SK-N-MC (cell line): ENCODE results near the gene LRRC74B.
"Not testable (repeated sequence)": the region's sequence is repeated elsewhere in the genome, so short reads cannot be mapped to it uniquely, and the experiment has no call there.

Experiments used
- DNase-seq: peaks from one replicate; pipeline ENCODE4 v3.0.0-alpha.2; 2011; ENCODE audit warnings: low read depth, low spot score
- H3K27ac ChIP-seq: fragments of 200-600 bp; sonication (generic); 2 replicates; pipeline ENCODE4 v1.5.1; 2016; ENCODE audit warnings: mixed run types
- H3K36me3 ChIP-seq: fragments of 200-600 bp; sonication (generic); 2 replicates; pipeline ENCODE4 v1.6.1; 2017; ENCODE audit warnings: antibody characterized with exemption, low read length, mixed read lengths; ENCODE audit not compliant: insufficient read depth
- H3K4me3 ChIP-seq: fragments of 200-600 bp; sonication (generic); 2 replicates; pipeline ENCODE4 v1.5.1; 2016
- H3K9ac ChIP-seq: fragments of 200-600 bp; sonication (generic); 2 replicates; pipeline ENCODE4 v1.8.0; 2017; ENCODE audit warnings: mixed run types, mixed read lengths; ENCODE audit not compliant: insufficient read length
- H3K9me3 ChIP-seq: fragments of 200-600 bp; sonication (generic); 2 replicates; pipeline ENCODE4 v1.6.1; 2017; ENCODE audit warnings: low read depth, mild to moderate bottlenecking, antibody characterized with exemption, low read length, moderate library complexity, mixed read lengths
- EZH2 ChIP-seq: fragments of 200-600 bp; sonication (generic); IDR thresholded peaks from one replicate; pipeline ENCODE4 v1.6.1; 2017; ENCODE audit warnings: antibody characterized with exemption
- FOXP2 ChIP-seq: optimal IDR thresholded peaks from 2 replicates; pipeline ENCODE3; 2011; ENCODE audit warnings: mild to moderate bottlenecking, moderate library complexity; ENCODE audit not compliant: insufficient read depth; ENCODE audit errors: extremely low read length, control extremely low read depth
- POLR2AphosphoS5 ChIP-seq: IDR thresholded peaks from 2 replicates; pipeline ENCODE4 v1.6.1; 2012; ENCODE audit warnings: mild to moderate bottlenecking, low read depth, low read length, borderline replicate concordance

The LRRC74B gene

DNA sequence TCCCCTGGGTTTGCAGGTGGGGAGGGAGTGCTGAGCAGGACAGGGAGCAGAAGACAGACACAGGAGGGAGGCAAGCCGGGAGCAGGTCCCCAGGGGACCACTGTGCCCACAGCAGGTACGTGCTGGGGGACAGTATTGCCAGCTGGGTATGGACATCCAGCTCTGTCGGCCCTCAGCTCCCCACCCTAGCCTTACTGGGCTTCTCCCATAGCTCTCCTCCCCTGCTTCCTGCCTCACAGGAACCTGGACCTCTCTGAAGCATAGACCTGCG lies 9.8 kb downstream of the LRRC74B start:
- Histone ChIP-seq H3K27ac (no peak overlapping the region), H3K4me3 (no peak overlapping the region), H3K36me3 (no peaks in the 10 kb centered on the region), H3K9me3 (no peaks in the 10 kb centered on the region), H3K9ac (no peak overlapping the region)
- DNase-seq = no peak
- TF ChIP-seq EZH2 (no peak), POLR2AphosphoS5 (no peak), FOXP2 (no peak)

GRCh38 chr22:21055880-21056319 lies 10.2 kb downstream of the LRRC74B start:
- H3K36me3 ChIP-seq = no peaks in the 10 kb centered on the region
- TF ChIP-seq POLR2AphosphoS5 = no peak
- DNase-seq = no peak
- no peak overlapping the region for H3K9ac ChIP-seq
- no peaks in the 10 kb centered on the region for H3K9me3 ChIP-seq
- H3K27ac ChIP-seq = no peak overlapping the region
- no peak overlapping the region for H3K4me3 ChIP-seq

DNA sequence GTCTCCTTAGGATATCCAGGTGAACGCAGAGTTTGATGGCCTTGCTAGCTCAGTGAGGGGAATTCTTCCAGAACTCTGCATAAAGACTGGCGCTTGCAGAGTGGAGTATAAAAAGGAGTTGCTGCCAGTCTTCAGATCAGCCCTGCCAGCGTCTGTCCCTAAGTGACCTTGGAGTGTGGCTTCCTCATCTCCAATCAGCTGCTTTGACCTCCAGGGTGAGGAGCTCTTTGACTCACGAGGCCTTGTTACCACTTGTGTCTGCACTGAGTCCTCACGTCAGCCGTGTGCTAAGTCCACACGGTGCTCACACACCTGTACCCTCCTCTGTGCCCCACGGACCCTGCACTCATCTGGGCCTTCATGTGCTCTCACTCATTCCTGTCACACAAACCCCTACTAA lies 14.6 kb downstream of the LRRC74B start:
- not testable (repeated sequence) for H3K36me3 ChIP-seq, DNase-seq, H3K9me3 ChIP-seq, H3K4me3 ChIP-seq, H3K27ac ChIP-seq, H3K9ac ChIP-seq

GRCh38 chr22:21061660-21062321 lies 16.0 kb downstream of the LRRC74B start:
- not testable (repeated sequence) for H3K27ac ChIP-seq, DNase-seq, H3K9ac ChIP-seq, H3K9me3 ChIP-seq, H3K4me3 ChIP-seq, H3K36me3 ChIP-seq

DNA sequence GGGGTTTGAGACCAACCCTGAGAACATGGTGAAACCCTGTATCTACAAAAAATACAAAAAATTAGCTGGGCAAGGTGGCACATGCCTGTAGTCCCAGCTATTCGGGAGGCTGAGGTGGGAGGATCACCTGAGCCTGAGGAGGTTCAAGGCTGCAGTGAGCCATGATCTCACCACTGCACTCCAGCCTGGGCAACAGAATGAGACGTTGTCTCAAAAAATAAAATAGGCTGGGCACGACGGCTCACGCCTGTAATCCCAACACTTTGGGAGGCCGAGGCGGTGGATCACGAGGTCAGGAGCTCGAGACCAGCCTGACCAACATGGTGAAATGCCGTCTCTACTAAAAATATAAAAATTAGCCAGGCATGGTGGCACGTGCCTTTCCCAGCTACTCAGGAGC lies 18.7 kb downstream of the LRRC74B start:
- not testable (repeated sequence) for DNase-seq, H3K36me3 ChIP-seq, H3K9me3 ChIP-seq, H3K4me3 ChIP-seq, H3K9ac ChIP-seq, H3K27ac ChIP-seq

DNA sequence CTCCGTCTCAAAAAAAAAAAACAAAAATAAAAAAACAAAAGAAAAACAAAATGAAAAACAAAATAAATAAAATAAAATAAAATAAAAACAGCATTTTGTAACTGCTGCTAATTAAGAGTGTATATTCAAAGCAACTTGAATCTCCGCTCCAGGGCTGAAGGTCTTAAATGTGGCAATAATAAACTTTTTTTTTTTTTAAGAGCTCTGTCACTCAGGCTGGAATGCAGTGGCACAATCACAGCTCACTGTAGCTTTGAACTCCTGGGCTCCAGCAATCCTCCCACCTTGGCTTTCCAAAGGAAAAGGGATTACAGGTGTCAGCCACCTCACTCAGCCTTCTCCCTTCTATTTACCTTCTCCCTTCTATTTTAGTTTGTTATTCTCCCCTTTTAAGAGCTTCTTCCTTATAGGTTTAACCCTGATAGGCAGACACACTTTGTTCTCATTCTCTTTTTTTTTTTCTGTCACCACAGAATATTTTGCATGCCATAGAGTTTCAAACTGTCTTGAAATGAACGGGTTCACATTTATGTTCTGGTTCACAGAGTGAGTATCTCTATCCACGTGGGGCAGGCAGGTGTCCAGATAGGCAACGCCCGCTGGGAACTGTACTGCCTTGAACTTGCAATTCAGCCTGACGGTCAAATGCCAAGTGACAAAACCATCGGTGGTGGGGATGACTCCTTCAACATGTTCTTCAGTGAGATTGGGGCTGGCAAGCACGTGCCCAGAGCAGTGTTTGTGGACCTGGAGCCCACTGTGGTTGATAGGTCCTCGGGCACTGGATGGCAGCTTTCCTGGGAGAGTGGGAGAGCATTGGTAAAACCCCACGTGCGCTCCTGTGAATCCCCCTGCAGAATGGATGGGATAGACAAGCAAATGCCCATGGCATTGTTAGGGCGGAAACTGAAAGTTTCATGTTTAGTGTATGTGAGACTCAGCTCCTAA lies 19.4 kb downstream of the LRRC74B start:
- Histone ChIP-seq H3K27ac (no peak overlapping the region), H3K4me3 (no peak overlapping the region), H3K9ac (no peak overlapping the region), H3K9me3 (no peaks in the 10 kb centered on the region), H3K36me3 (no peaks in the 10 kb centered on the region)
- TF ChIP-seq FOXP2 = no peak
- no peak for TF ChIP-seq POLR2AphosphoS5
- TF ChIP-seq EZH2 = no peak
- DNase-seq = no peak

GRCh38 chr22:21067075-21067900 lies 21.5 kb downstream of the LRRC74B start:
- TF ChIP-seq POLR2AphosphoS5 (no peak), EZH2 (no peak), FOXP2 (no peak)
- DNase-seq = no peak

GRCh38 chr22:21067901-21068680 lies 22.3 kb downstream of the LRRC74B start:
- no peak for DNase-seq
- H3K9ac ChIP-seq = no peak overlapping the region
- TF ChIP-seq POLR2AphosphoS5 = no peak
- TF ChIP-seq EZH2 = no peak
- TF ChIP-seq FOXP2 = no peak
- no peak overlapping the region for H3K27ac ChIP-seq
- no peaks in the 10 kb centered on the region for H3K9me3 ChIP-seq
- H3K4me3 ChIP-seq = no peak overlapping the region
- H3K36me3 ChIP-seq = no peaks in the 10 kb centered on the region

More at GRCh38 chr22:21067075-21067900, 21.5 kb downstream of the LRRC74B start:
- Histone ChIP-seq H3K9me3 (no peaks in the 10 kb centered on the region), H3K9ac (no peak overlapping the region), H3K4me3 (no peak overlapping the region), H3K27ac (no peak overlapping the region), H3K36me3 (no peaks in the 10 kb centered on the region)
